ENCODE measurements around the gene UBAP1. TPM values are rescaled to one million over a fixed set of nuclear protein-coding genes. Genes with fewer than 3 reads are reported as not detected.
A peak's percentile ranks its signal among the peaks of the same experiment; 100 is the strongest.

The UBAP1 gene
- total and polyA plus RNA-seq, 2 experiments from 2014 or later = 17.4 to 20.7 TPM

- Mint-ChIP-seq H3K36me3 (ENCODE audit: low read depth) (peaks cover 24% of the 10 kb centered on the region), H3K27me3 (ENCODE audit: insufficient read depth, low read depth, poor library complexity) (peaks cover 5% of the 10 kb centered on the region), H3K4me1 (no peaks in the 10 kb centered on the region; the same call in 2 of the 3 replicates), H3K9me3 (no peaks in the 10 kb centered on the region), H3K4me3 (no peak overlapping the region), H3K27ac (peak overlapping the region; percentile 46)
- Histone ChIP-seq H3K4me2 (no peak overlapping the region), H3K27ac (ENCODE audit: low read depth) (no peak overlapping the region), H2AFZ (no peak overlapping the region), H3K36me3 (ENCODE audit: insufficient read depth) (no peaks in the 10 kb centered on the region; the same call in 1 of the 2 replicates), H3K79me2 (replicated peaks; ENCODE audit: insufficient read depth) (no peaks in the 10 kb centered on the region), H3F3A (replicated peaks; ENCODE audit: low read depth) (0 out of 2 replicates have a peak, but pooled peaks cover 6% of the 10 kb centered on the region), H3K4me3 (no peak overlapping the region), H3K4me1 (ENCODE audit: insufficient read depth) (no peaks in the 10 kb centered on the region), H3K27me3 (ENCODE audit: insufficient read depth) (no peaks in the 10 kb centered on the region), H4K20me1 (replicated peaks; ENCODE audit: insufficient read depth) (no peaks in the 10 kb centered on the region), H3K9me2 (ENCODE audit: insufficient read depth) (no peaks in the 10 kb centered on the region)
- no peak for DNase-seq (ENCODE audit: low spot score)
- ATAC-seq = no peak
- TF ChIP-seq, protein P1, sequence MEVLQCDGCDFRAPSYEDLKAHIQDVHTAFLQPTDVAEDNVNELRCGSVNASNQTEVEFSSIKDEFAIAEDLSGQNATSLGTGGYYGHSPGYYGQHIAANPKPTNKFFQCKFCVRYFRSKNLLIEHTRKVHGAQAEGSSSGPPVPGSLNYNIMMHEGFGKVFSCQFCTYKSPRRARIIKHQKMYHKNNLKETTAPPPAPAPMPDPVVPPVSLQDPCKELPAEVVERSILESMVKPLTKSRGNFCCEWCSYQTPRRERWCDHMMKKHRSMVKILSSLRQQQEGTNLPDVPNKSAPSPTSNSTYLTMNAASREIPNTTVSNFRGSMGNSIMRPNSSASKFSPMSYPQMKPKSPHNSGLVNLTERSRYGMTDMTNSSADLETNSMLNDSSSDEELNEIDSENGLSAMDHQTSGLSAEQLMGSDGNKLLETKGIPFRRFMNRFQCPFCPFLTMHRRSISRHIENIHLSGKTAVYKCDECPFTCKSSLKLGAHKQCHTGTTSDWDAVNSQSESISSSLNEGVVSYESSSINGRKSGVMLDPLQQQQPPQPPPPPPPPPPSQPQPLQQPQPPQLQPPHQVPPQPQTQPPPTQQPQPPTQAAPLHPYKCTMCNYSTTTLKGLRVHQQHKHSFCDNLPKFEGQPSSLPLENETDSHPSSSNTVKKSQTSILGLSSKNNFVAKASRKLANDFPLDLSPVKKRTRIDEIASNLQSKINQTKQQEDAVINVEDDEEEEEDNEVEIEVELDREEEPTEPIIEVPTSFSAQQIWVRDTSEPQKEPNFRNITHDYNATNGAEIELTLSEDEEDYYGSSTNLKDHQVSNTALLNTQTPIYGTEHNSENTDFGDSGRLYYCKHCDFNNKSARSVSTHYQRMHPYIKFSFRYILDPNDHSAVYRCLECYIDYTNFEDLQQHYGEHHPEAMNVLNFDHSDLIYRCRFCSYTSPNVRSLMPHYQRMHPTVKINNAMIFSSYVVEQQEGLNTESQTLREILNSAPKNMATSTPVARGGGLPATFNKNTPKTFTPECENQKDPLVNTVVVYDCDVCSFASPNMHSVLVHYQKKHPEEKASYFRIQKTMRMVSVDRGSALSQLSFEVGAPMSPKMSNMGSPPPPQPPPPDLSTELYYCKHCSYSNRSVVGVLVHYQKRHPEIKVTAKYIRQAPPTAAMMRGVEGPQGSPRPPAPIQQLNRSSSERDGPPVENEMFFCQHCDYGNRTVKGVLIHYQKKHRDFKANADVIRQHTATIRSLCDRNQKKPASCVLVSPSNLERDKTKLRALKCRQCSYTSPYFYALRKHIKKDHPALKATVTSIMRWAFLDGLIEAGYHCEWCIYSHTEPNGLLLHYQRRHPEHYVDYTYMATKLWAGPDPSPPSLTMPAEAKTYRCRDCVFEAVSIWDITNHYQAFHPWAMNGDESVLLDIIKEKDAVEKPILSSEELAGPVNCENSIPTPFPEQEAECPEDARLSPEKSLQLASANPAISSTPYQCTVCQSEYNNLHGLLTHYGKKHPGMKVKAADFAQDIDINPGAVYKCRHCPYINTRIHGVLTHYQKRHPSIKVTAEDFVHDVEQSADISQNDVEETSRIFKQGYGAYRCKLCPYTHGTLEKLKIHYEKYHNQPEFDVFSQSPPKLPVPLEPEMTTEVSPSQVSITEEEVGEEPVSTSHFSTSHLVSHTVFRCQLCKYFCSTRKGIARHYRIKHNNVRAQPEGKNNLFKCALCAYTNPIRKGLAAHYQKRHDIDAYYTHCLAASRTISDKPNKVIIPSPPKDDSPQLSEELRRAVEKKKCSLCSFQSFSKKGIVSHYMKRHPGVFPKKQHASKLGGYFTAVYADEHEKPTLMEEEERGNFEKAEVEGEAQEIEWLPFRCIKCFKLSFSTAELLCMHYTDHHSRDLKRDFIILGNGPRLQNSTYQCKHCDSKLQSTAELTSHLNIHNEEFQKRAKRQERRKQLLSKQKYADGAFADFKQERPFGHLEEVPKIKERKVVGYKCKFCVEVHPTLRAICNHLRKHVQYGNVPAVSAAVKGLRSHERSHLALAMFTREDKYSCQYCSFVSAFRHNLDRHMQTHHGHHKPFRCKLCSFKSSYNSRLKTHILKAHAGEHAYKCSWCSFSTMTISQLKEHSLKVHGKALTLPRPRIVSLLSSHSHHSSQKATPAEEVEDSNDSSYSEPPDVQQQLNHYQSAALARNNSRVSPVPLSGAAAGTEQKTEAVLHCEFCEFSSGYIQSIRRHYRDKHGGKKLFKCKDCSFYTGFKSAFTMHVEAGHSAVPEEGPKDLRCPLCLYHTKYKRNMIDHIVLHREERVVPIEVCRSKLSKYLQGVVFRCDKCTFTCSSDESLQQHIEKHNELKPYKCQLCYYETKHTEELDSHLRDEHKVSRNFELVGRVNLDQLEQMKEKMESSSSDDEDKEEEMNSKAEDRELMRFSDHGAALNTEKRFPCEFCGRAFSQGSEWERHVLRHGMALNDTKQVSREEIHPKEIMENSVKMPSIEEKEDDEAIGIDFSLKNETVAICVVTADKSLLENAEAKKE (CRISPR knock-in tag; IDR thresholded peaks at IDR 0.05) = no peak
- TF ChIP-seq NANOG (IDR thresholded peaks at IDR 0.05; ENCODE audit: borderline replicate concordance) (no peak), EZH2phosphoT487 (IDR thresholded peaks at IDR 0.05; ENCODE audit: unreplicated experiment) (no peak), STAT1 (IDR thresholded peaks at IDR 0.05; ENCODE audit: unreplicated experiment) (no peak), POLR2AphosphoS5 (IDR thresholded peaks at IDR 0.05; ENCODE audit: low read depth) (no peak), EZH2 (IDR thresholded peaks at IDR 0.05; ENCODE audit: low read depth, unreplicated experiment) (no peak), ZNF331 (CRISPR knock-in tag; IDR thresholded peaks at IDR 0.05; ENCODE audit: low read depth) (no peak), CREB1 (CRISPR knock-in tag; IDR thresholded peaks at IDR 0.05; ENCODE audit: low read depth) (no peak), JUNB (IDR thresholded peaks at IDR 0.05; ENCODE audit: unreplicated experiment) (no peak), ZNF114 (CRISPR knock-in tag; IDR thresholded peaks at IDR 0.05) (no peak), CTCF (conservative IDR thresholded peaks at IDR 0.05; ENCODE audit: low read depth in 2 of 2) (no peak)
- TF ChIP-seq, protein P2, sequence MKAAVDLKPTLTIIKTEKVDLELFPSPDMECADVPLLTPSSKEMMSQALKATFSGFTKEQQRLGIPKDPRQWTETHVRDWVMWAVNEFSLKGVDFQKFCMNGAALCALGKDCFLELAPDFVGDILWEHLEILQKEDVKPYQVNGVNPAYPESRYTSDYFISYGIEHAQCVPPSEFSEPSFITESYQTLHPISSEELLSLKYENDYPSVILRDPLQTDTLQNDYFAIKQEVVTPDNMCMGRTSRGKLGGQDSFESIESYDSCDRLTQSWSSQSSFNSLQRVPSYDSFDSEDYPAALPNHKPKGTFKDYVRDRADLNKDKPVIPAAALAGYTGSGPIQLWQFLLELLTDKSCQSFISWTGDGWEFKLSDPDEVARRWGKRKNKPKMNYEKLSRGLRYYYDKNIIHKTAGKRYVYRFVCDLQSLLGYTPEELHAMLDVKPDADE (IDR thresholded peaks at IDR 0.05) = no peak
- TF ChIP-seq, protein P3, sequence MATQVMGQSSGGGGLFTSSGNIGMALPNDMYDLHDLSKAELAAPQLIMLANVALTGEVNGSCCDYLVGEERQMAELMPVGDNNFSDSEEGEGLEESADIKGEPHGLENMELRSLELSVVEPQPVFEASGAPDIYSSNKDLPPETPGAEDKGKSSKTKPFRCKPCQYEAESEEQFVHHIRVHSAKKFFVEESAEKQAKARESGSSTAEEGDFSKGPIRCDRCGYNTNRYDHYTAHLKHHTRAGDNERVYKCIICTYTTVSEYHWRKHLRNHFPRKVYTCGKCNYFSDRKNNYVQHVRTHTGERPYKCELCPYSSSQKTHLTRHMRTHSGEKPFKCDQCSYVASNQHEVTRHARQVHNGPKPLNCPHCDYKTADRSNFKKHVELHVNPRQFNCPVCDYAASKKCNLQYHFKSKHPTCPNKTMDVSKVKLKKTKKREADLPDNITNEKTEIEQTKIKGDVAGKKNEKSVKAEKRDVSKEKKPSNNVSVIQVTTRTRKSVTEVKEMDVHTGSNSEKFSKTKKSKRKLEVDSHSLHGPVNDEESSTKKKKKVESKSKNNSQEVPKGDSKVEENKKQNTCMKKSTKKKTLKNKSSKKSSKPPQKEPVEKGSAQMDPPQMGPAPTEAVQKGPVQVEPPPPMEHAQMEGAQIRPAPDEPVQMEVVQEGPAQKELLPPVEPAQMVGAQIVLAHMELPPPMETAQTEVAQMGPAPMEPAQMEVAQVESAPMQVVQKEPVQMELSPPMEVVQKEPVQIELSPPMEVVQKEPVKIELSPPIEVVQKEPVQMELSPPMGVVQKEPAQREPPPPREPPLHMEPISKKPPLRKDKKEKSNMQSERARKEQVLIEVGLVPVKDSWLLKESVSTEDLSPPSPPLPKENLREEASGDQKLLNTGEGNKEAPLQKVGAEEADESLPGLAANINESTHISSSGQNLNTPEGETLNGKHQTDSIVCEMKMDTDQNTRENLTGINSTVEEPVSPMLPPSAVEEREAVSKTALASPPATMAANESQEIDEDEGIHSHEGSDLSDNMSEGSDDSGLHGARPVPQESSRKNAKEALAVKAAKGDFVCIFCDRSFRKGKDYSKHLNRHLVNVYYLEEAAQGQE (IDR thresholded peaks at IDR 0.05; ENCODE audit: unreplicated experiment) = no peak
These were observed 75.5 kb downstream of the UBAP1 start for GRCh38 chr9:34254141-34254913.
